Activated CD4-positive, alpha-beta T cell treated with anti-CD3 and anti-CD28 coated beads, Interleukin-2, amount 50 U/mL, for 1 hour (primary cell): ENCODE data around the gene MT1A.

Experiments
- DNase-seq: peaks from one replicate; pipeline ENCODE4 v3.0.0-alpha.2; 2020

The MT1A gene

DNA sequence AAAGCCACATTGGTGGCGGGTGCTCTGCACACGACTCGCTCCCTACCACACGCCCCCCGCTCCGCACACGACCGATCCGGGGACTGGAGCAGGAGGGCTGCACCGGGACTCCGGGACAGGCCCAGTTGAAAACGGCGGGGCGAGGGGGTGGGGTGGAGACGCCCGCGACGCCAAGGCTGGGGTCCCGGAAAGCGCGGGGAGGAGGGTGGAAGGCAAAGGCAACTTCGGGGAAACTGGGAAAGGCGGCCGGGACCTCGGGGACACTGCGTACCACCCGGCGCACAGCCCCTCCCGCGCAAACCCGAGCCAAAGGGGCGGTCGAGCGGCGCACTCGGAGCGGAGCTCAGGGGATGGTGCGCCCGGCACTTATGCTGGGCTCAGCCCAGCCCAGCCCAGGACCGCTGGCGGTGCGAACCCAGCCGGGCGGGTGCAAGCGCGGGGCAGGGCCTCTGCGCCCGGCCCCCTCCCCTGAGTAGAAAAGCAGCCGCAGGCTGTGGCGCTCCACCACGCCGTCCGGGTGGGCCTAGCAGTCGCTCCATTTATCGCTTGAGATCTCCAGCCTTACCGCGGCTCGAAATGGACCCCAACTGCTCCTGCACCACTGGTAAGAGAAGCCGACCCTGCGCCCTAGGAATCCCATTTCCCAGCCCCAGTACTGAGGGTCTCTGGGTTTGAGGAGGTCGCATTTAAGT, 6.2 kb upstream of the MT1A start, which contains the start of gene MT1M:
TSS of gene MT1M (plus strand) at position 504 of the 692 bp plus-strand sequence. CDS start at position 577, 73 bp downstream.
- no peak for DNase-seq

GRCh38 chr16:56632848-56633365, 5.6 kb upstream of the MT1A start:
- DNase-seq: no peak

GRCh38 chr16:56633535-56633934, 4.9 kb upstream of the MT1A start:
- DNase-seq: no peak

GRCh38 chr16:56634715-56635440, 3.6 kb upstream of the MT1A start:
- no peak for DNase-seq

- DNase-seq: no peak
These were observed 3.0 kb upstream of the MT1A start for GRCh38 chr16:56635441-56635967.

DNA sequence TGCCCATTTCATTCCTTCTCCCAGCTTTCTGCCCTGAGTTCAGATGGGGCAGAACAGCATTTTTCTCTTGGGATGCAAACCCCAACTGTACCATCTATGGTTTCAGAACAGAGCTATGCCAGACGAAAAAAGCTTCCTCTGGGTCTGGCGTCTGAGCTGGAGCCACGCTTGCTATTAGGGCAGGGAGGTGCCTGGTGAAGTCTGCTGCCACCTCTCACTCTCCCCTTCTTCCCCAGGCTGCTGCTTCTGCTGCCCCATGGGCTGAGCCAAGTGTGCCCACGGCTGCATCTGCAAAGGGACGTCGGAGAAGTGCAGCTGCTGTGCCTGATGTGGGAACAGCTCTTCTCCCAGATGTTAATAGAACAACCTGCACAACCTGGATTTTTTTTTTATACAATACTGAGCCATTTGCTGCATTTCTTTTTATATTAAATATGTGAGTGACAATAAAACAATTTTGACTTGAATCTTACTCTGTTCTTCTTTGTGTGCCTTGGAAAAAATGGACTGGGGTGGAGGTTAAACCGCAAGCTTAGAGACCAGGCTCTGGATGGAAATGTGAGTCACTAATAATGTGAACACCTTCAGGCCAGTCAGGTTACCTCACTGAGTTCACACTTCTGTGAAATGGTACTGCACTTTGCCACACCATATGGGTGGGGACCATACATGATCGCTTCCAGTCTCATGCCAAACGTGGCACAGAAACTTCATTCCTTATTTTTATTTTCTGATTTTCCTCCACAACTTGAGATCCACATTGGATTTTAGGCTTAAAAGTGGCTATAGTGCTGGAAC, 1.7 kb upstream of the MT1A start:
- DNase-seq: no peak

DNA sequence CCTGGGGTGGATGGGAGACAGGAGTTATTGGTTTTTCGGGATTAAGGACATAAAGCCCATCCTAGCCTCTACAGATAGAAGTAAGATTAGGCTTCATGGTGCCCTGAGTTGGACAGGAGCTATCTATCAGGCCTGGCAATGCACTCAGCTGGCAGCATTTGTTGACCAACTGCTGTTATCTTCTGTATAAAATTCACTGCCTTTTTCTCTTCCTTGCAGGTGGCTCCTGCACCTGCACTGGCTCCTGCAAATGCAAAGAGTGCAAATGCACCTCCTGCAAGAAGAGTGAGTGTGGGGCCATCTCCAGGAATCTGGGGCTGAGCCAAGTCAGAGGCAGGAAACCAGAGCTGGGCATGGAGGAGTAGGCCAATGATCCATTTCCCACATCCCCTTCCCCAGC, 579 bp downstream of the MT1A start:
- no peak for DNase-seq

DNA sequence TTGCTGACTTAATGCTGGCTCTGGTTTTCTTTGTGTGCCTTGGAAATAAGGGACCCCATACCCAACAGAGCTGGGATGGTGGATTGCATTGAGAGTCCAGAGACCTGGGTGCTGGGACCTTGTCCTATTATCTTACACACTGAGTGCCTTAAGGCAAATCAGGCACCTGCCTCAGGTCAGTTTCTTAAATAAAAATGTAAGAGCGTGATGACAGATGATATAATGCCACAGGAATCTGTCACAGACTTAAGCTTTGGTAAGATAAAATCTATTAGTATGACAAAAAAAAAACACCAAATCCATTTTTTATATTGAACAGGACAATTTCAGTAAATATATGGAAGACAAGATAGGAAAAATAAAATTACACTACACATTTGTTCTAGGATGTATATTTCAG, 1.6 kb downstream of the MT1A start:
- DNase-seq: no peak

DNA sequence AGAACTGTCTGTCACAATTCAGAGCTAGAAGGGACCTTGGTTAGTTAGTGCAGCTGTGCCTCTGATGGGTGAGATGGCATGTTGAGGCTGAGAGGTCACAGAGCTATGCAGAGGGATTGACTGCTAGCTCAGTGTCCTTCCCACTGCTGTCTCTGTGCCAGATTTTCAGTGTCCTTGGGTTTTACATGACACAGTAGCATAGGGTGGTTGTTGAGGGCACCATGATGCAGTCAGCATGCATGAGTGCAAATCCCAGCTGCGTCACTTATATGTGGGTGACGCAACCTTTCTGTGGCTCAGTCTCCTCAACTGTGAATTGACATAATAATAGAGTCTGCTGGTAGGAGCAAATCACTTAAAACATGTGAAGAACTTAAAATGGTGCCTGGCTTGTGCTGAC, 2.7 kb downstream of the MT1A start:
- no peak for DNase-seq

GRCh38 chr16:56643080-56643778, 4.8 kb downstream of the MT1A start:
- peak; percentile 64 for DNase-seq

DNA sequence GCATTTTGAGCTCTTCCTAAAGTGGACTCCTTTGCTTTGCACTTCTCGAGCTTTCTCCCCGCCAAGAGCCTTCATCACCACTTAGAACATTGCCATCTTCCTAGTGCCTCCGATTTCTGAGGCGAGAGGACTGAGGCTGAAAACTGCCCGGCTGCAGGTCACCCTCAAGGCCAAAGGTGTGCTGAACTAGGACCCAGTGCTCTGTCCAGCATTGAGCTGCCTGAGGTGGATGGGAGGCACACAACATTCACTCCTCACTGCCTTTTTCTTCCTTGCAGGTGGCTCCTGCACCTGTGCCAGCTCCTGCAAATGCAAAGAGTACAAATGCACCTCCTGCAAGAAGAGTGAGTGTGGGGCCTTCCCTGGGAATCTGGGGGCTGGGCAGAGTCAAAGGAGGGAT, 5.4 kb downstream of the MT1A start:
- no peak for DNase-seq

DNA sequence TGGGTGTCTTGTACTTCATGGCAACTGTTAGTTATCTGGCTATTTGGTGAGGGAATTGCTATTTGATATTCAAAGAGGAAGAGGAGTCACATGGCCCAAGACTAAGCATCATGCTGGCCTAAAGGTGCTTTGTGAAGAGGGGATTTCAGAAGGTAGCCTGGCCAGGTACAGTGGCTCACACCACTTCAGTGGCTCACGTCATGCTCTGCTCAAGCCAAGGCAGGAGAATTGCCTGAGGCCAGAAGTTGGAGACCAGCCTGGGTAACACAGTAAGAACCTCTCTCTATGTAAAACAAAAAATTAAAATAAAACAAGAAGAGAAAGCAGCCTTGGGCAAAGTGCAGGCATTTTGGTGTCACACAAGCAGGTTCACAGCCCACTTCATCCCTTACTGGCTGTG, 6.8 kb downstream of the MT1A start:
- DNase-seq: no peak

DNA sequence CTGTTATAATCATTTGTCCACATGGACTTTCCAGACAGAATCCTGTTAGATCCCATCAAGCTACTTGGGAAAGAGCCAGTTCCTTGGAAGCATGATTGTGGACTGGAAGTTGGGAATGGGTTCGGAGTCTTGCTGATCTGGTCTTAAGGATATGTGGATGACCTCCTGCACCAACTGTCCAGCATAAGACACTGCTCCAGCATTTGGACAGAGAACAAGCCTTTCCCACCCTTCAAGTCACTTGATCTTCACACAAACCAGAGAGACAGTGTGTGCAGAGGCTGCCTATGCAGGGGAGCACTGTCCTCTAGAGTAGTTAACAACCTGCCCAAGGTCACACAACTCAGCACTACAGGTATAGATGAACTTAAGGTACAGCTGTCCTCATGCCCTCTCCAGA, 7.4 kb downstream of the MT1A start:
- no peak for DNase-seq

DNA sequence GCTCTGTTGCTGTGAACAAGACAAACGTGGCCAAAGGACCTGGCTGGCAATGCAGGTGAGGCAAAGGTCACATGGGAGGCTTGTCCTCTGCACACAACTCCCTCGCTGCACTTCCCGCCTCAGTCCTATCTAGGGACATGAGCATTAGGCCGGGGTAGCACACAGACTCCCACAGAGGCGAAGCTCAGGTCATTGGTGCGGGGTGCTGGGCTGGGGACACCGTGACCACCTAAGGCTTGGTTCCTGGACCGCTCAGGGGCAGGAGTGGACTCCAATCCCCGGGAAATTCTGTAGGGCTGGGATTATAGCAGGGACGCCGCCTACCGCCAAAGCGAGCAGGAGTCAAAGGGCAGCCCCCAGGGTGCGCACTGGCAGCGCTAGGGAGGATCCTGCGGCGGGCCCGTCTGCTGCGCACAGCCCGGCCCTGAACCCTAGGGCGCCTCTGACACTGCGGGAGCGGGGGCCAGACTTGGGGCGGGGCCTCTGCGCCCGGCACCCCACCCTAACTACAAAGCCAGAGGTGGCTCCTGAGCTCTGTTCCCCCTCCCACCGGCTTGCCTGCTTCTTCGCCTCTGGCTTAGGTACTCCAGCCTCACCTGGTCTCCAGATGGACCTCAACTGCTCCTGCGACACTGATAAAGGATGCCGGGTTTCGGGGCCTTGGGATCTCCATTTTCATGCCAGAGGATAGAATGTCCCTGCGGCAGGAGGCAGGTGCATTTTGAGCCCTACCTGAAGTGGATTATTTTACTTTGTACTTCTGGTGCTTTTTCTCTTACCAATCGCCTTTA, 9.4 kb downstream of the MT1A start:
- no peak for DNase-seq

DNA sequence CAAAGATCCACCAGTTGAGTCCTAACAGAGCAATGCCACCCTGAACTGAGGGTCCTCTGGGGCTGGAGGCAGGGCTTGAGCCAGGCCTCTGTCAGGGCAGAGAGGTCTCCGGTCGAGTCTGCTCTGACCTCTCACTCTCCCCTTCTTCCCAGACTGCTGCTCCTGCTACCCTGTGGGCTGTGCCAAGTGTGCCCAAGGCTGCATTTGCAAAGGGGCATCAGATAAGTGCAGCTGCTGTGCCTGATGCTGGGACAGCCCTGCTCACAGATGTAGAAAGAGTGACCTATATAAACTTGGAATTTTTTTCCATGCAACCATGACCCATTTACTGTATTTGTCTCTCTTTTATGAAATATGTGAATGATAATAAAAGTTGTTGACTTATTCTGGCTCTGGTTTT, 10.8 kb downstream of the MT1A start:
- DNase-seq: no peak

DNA sequence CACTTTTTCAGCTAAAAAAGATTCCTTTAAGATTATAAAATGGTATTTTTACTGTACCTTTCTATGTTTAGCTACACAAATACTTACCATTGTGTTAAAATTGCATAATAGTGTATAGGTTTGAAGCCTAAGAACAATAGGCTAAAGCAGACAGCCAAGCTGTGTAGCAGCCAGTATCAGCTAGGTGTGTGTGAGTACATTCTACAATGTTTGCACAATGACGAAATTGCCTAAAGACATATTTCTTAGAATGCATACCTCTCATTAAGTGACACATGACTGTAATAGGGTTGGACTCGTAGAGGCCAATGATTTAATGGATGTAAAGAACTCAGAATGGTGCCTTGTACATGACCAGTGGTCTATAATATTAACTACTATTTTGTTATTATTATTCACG, 11.4 kb downstream of the MT1A start:
- no peak for DNase-seq

DNA sequence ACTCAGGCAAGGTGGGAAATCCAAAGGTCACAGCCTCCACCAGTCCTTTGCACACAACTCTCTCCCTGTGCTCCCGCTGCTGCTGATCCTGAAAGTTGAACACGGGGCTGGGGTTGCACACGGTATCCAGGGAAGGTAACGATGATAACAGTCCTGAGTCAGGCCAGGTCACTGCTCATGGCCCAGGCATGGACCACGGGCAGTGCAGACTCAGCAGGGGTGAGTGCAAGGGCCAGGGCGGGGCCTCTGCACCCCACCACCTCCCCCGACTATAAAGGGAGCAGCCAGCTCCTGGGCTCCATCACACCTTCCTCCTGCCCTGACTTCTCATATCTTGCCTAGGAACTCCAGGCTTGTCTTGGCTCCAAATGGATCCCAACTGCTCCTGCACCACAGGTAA, 13.1 kb downstream of the MT1A start, which contains the start of gene MT1B:
TSS of gene MT1B (plus strand) at position 301 of the 400 bp plus-strand sequence. CDS start at position 369, 68 bp downstream.
- DNase-seq: no peak

DNA sequence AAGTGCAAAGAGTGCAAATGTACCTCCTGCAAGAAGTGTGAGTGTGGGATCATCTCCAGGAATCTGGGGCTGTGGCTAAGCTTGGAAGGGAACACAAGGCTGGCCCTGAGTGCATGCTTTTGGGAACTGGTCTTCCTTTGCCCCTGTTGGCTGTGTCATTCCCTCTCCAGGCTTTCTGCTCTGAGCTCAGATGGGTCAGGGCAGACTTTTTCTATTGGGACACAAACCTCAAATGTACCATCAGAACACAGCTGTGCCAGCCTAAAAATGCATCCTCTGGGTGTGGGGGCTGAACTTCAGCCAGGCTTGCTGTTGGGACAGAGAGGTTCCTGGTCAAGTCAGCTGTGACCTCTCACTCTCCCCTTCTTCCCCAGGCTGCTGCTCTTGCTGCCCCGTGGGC, 14.1 kb downstream of the MT1A start:
- no peak for DNase-seq

GRCh38 chr16:56653218-56653617, 14.8 kb downstream of the MT1A start:
- DNase-seq: no peak

GRCh38 chr16:56657555-56658326, 19.3 kb downstream of the MT1A start, which contains the start of gene MT1F:
MT1F (plus strand) TSS chr16:56657959; CDS start chr16:56658059, 100 bp downstream.
- DNase-seq: peak; percentile 60
